ENCODE results near the gene AUTS2. TPM values are rescaled to one million over a fixed set of nuclear protein-coding genes. Genes with fewer than 3 reads are reported as not detected.

The AUTS2 gene
- total RNA-seq, 3 donors from 2014 or later: 31.2 to 67.6 (median 36.5) TPM

GRCh38 chr7:70763961-70764691, 1165.9 kb downstream of the AUTS2 start:
- TF ChIP-seq, protein P1, sequence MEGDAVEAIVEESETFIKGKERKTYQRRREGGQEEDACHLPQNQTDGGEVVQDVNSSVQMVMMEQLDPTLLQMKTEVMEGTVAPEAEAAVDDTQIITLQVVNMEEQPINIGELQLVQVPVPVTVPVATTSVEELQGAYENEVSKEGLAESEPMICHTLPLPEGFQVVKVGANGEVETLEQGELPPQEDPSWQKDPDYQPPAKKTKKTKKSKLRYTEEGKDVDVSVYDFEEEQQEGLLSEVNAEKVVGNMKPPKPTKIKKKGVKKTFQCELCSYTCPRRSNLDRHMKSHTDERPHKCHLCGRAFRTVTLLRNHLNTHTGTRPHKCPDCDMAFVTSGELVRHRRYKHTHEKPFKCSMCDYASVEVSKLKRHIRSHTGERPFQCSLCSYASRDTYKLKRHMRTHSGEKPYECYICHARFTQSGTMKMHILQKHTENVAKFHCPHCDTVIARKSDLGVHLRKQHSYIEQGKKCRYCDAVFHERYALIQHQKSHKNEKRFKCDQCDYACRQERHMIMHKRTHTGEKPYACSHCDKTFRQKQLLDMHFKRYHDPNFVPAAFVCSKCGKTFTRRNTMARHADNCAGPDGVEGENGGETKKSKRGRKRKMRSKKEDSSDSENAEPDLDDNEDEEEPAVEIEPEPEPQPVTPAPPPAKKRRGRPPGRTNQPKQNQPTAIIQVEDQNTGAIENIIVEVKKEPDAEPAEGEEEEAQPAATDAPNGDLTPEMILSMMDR (IDR thresholded peaks at IDR 0.05): no peak
- intact Hi-C loops (cut with DNase I, micrococcal nuclease): no loop called here
- Histone ChIP-seq H3K4me3 (no peak overlapping the region), H3K36me3 (ENCODE audit: low read depth) (no peaks in the 10 kb centered on the region), H3K9me3 (no peaks in the 10 kb centered on the region), H3K4me1 (ENCODE audit: low read depth) (no peaks in the 10 kb centered on the region)
- DNase-seq (no peak), ATAC-seq (peak; percentile 19)

- no peak for ATAC-seq
- TF ChIP-seq, protein P1 (IDR thresholded peaks at IDR 0.05): no peak
- intact Hi-C loops (cut with DNase I, micrococcal nuclease): no loop called here
- H3K4me3 ChIP-seq: no peak overlapping the region
- H3K9me3 ChIP-seq: no peaks in the 10 kb centered on the region
- no peak for DNase-seq
- H3K4me1 ChIP-seq (ENCODE audit: low read depth): no peaks in the 10 kb centered on the region
- no peaks in the 10 kb centered on the region for H3K36me3 ChIP-seq (ENCODE audit: low read depth)
Observed at GRCh38 chr7:70764701-70765208, 1166.5 kb downstream of the AUTS2 start.

GRCh38 chr7:70765651-70766050, 1167.4 kb downstream of the AUTS2 start:
- Histone ChIP-seq H3K9me3 (no peaks in the 10 kb centered on the region), H3K4me3 (no peak overlapping the region), H3K4me1 (ENCODE audit: low read depth) (no peaks in the 10 kb centered on the region), H3K36me3 (ENCODE audit: low read depth) (no peaks in the 10 kb centered on the region)
- DNase-seq (no peak), ATAC-seq (no peak)
- intact Hi-C loops (cut with DNase I, micrococcal nuclease): no loop called here
- TF ChIP-seq, protein P1 (IDR thresholded peaks at IDR 0.05): no peak

DNA sequence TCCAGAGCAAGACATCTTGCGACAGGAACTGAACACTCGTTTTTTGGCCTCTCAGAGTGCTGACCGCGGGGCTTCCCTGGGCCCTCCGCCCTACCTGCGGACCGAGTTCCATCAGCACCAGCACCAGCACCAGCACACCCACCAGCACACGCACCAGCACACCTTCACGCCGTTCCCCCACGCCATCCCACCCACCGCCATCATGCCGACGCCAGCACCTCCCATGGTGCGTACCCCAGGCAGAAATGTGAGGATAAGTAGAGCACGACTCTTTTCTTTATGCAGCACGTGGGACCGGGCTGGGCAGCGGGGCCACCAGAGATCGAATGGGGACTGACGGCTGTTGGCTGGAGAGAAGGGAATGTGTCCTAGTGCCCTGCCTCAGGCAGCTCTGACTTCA, 1167.8 kb downstream of the AUTS2 start:
- DNase-seq (no peak), ATAC-seq (no peak)
- no peak overlapping the region for H3K4me3 ChIP-seq
- no peaks in the 10 kb centered on the region for H3K36me3 ChIP-seq (ENCODE audit: low read depth)
- H3K4me1 ChIP-seq (ENCODE audit: low read depth): no peaks in the 10 kb centered on the region
- TF ChIP-seq, protein P1 (IDR thresholded peaks at IDR 0.05): no peak
- intact Hi-C loops (cut with DNase I, micrococcal nuclease): no loop called here
- no peaks in the 10 kb centered on the region for H3K9me3 ChIP-seq

GRCh38 chr7:70766694-70767093, 1168.4 kb downstream of the AUTS2 start:
- H3K4me3 ChIP-seq: no peak overlapping the region
- H3K9me3 ChIP-seq: no peaks in the 10 kb centered on the region
- DNase-seq (no peak), ATAC-seq (no peak)
- TF ChIP-seq, protein P1 (IDR thresholded peaks at IDR 0.05): no peak
- no peaks in the 10 kb centered on the region for H3K4me1 ChIP-seq (ENCODE audit: low read depth)
- no peaks in the 10 kb centered on the region for H3K36me3 ChIP-seq (ENCODE audit: low read depth)
- intact Hi-C loops (cut with DNase I, micrococcal nuclease): no loop called here
